Ishikawa (cell line): ENCODE measurements around the gene NPR1.

ENCODE experiments used
- CEBPB ChIP-seq: IDR thresholded peaks from 2 replicates; pipeline ENCODE4 v1.6.1; 2012
- CREB1 ChIP-seq: IDR thresholded peaks from 2 replicates; pipeline ENCODE4 v1.6.1; 2012; ENCODE audit warnings: low read depth
- EGR1 ChIP-seq: IDR thresholded peaks from 2 replicates; pipeline ENCODE4 v1.6.1; 2012
- EP300 ChIP-seq: IDR thresholded peaks from 2 replicates; pipeline ENCODE4 v1.6.1; 2012; ENCODE audit warnings: borderline replicate concordance
- FOXM1 ChIP-seq: IDR thresholded peaks from 2 replicates; pipeline ENCODE4 v1.6.1; 2012; ENCODE audit warnings: low read depth, borderline replicate concordance
- NFIC ChIP-seq: IDR thresholded peaks from 2 replicates; pipeline ENCODE4 v1.6.1; 2012
- RAD21 ChIP-seq: IDR thresholded peaks from 2 replicates; pipeline ENCODE4 v1.6.1; 2012; ENCODE audit warnings: low read depth
- TAF1 ChIP-seq: IDR thresholded peaks from 2 replicates; pipeline ENCODE4 v1.6.1; 2012; ENCODE audit warnings: low read depth, mild to moderate bottlenecking
- TEAD4 ChIP-seq: IDR thresholded peaks from 2 replicates; pipeline ENCODE4 v1.6.1; 2012
- YY1 ChIP-seq: IDR thresholded peaks from 2 replicates; pipeline ENCODE4 v1.6.1; 2012; ENCODE audit warnings: low read depth
- ZBTB7A ChIP-seq: IDR thresholded peaks from 2 replicates; pipeline ENCODE4 v1.6.1; 2012; ENCODE audit warnings: low read depth
- TF ChIP-seq, protein P1 (sequence below): IDR thresholded peaks from 2 replicates; pipeline ENCODE4 v1.6.1; 2012
- TF ChIP-seq, protein P2 (sequence below): IDR thresholded peaks from 2 replicates; pipeline ENCODE4 v1.6.1; 2012
- TF ChIP-seq, protein P3 (sequence below): IDR thresholded peaks from 2 replicates; pipeline ENCODE4 v1.6.1; 2012; ENCODE audit warnings: low read depth, mild to moderate bottlenecking

DNA sequence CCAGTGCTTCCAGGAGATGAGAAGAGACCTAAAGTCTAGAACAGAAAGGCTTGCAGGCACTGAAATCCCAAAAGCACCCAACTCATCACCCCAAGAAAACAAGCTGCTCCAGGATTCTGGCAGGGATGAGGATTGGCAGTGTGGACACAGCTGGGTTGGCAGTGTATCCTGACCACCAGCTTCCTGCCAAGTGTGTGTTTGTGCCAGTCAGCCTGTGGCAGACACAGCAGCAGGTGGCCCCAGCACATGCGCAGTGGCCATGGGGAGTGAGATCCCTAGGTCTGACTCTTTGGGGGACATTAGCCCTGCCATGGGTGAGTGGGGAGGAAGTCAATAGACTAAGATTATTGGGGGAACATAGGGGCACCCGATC lies 28.6 kb upstream of the NPR1 start:
- TF ChIP-seq, protein P1, sequence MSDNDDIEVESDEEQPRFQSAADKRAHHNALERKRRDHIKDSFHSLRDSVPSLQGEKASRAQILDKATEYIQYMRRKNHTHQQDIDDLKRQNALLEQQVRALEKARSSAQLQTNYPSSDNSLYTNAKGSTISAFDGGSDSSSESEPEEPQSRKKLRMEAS = no peak
- TF ChIP-seq CREB1 (no peak), ZBTB7A (no peak), TAF1 (no peak), RAD21 (no peak), EGR1 (no peak), EP300 (no peak), FOXM1 (no peak), CEBPB (no peak), TEAD4 (no peak), NFIC (no peak), YY1 (no peak)
- TF ChIP-seq, protein P2, sequence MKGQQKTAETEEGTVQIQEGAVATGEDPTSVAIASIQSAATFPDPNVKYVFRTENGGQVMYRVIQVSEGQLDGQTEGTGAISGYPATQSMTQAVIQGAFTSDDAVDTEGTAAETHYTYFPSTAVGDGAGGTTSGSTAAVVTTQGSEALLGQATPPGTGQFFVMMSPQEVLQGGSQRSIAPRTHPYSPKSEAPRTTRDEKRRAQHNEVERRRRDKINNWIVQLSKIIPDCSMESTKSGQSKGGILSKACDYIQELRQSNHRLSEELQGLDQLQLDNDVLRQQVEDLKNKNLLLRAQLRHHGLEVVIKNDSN = no peak
- TF ChIP-seq, protein P3, sequence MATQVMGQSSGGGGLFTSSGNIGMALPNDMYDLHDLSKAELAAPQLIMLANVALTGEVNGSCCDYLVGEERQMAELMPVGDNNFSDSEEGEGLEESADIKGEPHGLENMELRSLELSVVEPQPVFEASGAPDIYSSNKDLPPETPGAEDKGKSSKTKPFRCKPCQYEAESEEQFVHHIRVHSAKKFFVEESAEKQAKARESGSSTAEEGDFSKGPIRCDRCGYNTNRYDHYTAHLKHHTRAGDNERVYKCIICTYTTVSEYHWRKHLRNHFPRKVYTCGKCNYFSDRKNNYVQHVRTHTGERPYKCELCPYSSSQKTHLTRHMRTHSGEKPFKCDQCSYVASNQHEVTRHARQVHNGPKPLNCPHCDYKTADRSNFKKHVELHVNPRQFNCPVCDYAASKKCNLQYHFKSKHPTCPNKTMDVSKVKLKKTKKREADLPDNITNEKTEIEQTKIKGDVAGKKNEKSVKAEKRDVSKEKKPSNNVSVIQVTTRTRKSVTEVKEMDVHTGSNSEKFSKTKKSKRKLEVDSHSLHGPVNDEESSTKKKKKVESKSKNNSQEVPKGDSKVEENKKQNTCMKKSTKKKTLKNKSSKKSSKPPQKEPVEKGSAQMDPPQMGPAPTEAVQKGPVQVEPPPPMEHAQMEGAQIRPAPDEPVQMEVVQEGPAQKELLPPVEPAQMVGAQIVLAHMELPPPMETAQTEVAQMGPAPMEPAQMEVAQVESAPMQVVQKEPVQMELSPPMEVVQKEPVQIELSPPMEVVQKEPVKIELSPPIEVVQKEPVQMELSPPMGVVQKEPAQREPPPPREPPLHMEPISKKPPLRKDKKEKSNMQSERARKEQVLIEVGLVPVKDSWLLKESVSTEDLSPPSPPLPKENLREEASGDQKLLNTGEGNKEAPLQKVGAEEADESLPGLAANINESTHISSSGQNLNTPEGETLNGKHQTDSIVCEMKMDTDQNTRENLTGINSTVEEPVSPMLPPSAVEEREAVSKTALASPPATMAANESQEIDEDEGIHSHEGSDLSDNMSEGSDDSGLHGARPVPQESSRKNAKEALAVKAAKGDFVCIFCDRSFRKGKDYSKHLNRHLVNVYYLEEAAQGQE = no peak
